ENCODE results near the gene NFS1. TPM values are rescaled to one million over a fixed set of nuclear protein-coding genes. Genes with fewer than 3 reads are reported as not detected.

The NFS1 gene
- polyA plus RNA-seq, 1 of the 3 experiments (the other 2 are of a cell fraction), result 75.6 TPM

GRCh38 chr20:35625584-35626385 lies 73.4 kb downstream of the NFS1 start (continued):
- TF ChIP-seq ZBTB33 (IDR thresholded peaks at IDR 0.05; ENCODE audit: borderline replicate concordance, low read depth), result no peak
- TF ChIP-seq POLR2AphosphoS5 (IDR thresholded peaks at IDR 0.05; ENCODE audit: low read depth, low read length), result no peak

DNA sequence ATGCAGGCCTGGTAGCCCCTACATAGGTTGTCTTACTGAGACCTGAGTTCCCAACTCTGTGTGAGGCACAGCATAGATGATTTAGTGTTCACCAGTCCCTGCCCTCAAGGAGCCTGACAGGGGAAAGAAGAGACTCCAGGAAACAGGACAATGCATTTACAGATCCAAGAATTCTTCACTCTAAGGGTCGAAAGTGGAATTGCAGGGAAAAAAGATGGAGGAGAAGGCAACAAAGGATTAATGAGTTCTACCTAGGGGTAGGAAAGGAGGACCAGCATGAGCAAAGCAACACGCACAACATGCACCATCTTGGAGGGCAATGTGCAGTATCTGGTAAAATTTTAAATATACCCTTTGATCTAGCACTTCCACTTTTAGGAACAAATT lies 77.6 kb downstream of the NFS1 start:
- Histone ChIP-seq H3K9me3 (no peaks in the 10 kb centered on the region), H3K4me2 (no peak overlapping the region), H4K20me1 (ENCODE audit: insufficient read depth) (no peaks in the 10 kb centered on the region), H3K9ac (no peak overlapping the region), H3F3A (replicated peaks; ENCODE audit: insufficient read depth) (peaks cover 50% of the 10 kb centered on the region), H3K27me3 (ENCODE audit: insufficient read depth) (no peaks in the 10 kb centered on the region), H3K36me3 (replicated peaks in 1 of 2; ENCODE audit: control insufficient read depth in 1 of 2, insufficient read depth in 2 of 2, low read length in 1 of 2) (peaks cover 19 to 34% of the 10 kb centered on the region in 2 experiments), H3K27ac (ENCODE audit: low read depth in 2 of 2, low read length in 1 of 2) (no peak overlapping the region), H3K9me2 (no peaks in the 10 kb centered on the region), H3K79me2 (ENCODE audit: insufficient read depth) (peaks cover 14% of the 10 kb centered on the region), H3K4me1 (ENCODE audit: control insufficient read depth in 1 of 2, insufficient read depth in 2 of 2, low read depth in 1 of 2, low read length in 1 of 2) (peaks cover 8 to 11% of the 10 kb centered on the region in 2 experiments; a peak in 1 of 4 replicates), H3K4me3 (ENCODE audit: low read depth in 2 of 2, low read length in 1 of 2) (no peak overlapping the region), H2AFZ (ENCODE audit: low read depth) (no peak overlapping the region)
- ChIA-PET CTCF (interaction anchor here (0.9 to 4.9 kb wide), 9 partner anchors 9 to 371 kb away, joined by 3 to 42 read pairs (median 5); partner anchors contain the start of genes CPNE1 and RBM12), POLR2A (interaction anchor here (6.5 kb wide), 1 partner anchor 43 kb away, joined by 33 read pairs; the partner anchor contains the start of genes CPNE1 and RBM12)
- WGBS (ENCODE audit: low lambda C conversion rate), result 95% methylated on average over 2 of the region's 2 CpGs
- DNase-seq, result no peak
- no peak for TF ChIP-seq CHD2 (IDR thresholded peaks at IDR 0.05; ENCODE audit: low read length, partially characterized antibody)
- TF ChIP-seq, protein P1, sequence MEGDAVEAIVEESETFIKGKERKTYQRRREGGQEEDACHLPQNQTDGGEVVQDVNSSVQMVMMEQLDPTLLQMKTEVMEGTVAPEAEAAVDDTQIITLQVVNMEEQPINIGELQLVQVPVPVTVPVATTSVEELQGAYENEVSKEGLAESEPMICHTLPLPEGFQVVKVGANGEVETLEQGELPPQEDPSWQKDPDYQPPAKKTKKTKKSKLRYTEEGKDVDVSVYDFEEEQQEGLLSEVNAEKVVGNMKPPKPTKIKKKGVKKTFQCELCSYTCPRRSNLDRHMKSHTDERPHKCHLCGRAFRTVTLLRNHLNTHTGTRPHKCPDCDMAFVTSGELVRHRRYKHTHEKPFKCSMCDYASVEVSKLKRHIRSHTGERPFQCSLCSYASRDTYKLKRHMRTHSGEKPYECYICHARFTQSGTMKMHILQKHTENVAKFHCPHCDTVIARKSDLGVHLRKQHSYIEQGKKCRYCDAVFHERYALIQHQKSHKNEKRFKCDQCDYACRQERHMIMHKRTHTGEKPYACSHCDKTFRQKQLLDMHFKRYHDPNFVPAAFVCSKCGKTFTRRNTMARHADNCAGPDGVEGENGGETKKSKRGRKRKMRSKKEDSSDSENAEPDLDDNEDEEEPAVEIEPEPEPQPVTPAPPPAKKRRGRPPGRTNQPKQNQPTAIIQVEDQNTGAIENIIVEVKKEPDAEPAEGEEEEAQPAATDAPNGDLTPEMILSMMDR (IDR thresholded peaks at IDR 0.05), result peak; percentile 19; the same call in 1 of the 2 replicates

GRCh38 chr20:35620818-35621559 lies 78.2 kb downstream of the NFS1 start:
- peaks cover 14% of the 10 kb centered on the region for H3K79me2 ChIP-seq (ENCODE audit: insufficient read depth)
- no peaks in the 10 kb centered on the region for H3K9me2 ChIP-seq
- no peak for DNase-seq
- H4K20me1 ChIP-seq (ENCODE audit: insufficient read depth), result no peaks in the 10 kb centered on the region
- no peak overlapping the region for H3K4me3 ChIP-seq (ENCODE audit: low read depth in 2 of 2, low read length in 1 of 2)
- no peak overlapping the region for H3K4me2 ChIP-seq
- ChIA-PET POLR2A (interaction anchor here (6.5 kb wide), 1 partner anchor 43 kb away, joined by 33 read pairs; the partner anchor contains the start of genes CPNE1 and RBM12), CTCF (interaction anchor here (0.8 to 4.9 kb wide), 16 partner anchors 10 to 499 kb away, joined by 3 to 42 read pairs (median 4); partner anchors contain the start of genes CPNE1 and RBM12)
- H3K4me1 ChIP-seq (ENCODE audit: control insufficient read depth in 1 of 2, insufficient read depth in 2 of 2, low read depth in 1 of 2, low read length in 1 of 2), result peaks cover 8 to 11% of the 10 kb centered on the region in 2 experiments; a peak in 1 of 4 replicates
- no peak overlapping the region for H3K27ac ChIP-seq (ENCODE audit: low read depth in 2 of 2, low read length in 1 of 2)
- no peak overlapping the region for H3K9ac ChIP-seq
- H2AFZ ChIP-seq (ENCODE audit: low read depth), result no peak overlapping the region
- H3K36me3 ChIP-seq (replicated peaks in 1 of 2; ENCODE audit: control insufficient read depth in 1 of 2, insufficient read depth in 2 of 2, low read length in 1 of 2), result peaks cover 14 to 28% of the 10 kb centered on the region in 2 experiments
- no peaks in the 10 kb centered on the region for H3K27me3 ChIP-seq (ENCODE audit: insufficient read depth)
- H3F3A ChIP-seq (replicated peaks; ENCODE audit: insufficient read depth), result peaks cover 51% of the 10 kb centered on the region
- H3K9me3 ChIP-seq, result no peaks in the 10 kb centered on the region
- WGBS (ENCODE audit: low lambda C conversion rate), result 97% methylated on average over 10 of the region's 11 CpGs
- no peak for TF ChIP-seq RCOR1 (IDR thresholded peaks at IDR 0.05; ENCODE audit: low read length)
- TF ChIP-seq NRF1 (IDR thresholded peaks at IDR 0.05; ENCODE audit: low read depth, low read length), result no peak
- TF ChIP-seq, protein P2, sequence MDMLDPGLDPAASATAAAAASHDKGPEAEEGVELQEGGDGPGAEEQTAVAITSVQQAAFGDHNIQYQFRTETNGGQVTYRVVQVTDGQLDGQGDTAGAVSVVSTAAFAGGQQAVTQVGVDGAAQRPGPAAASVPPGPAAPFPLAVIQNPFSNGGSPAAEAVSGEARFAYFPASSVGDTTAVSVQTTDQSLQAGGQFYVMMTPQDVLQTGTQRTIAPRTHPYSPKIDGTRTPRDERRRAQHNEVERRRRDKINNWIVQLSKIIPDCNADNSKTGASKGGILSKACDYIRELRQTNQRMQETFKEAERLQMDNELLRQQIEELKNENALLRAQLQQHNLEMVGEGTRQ (IDR thresholded peaks at IDR 0.05; ENCODE audit: borderline replicate concordance, low read depth, low read length), result no peak
- TF ChIP-seq NFIC (IDR thresholded peaks at IDR 0.05; ENCODE audit: borderline replicate concordance), result no peak
- TF ChIP-seq MEF2A (IDR thresholded peaks at IDR 0.05; ENCODE audit: borderline replicate concordance, low read depth), result no peak
- no peak for TF ChIP-seq ZBTB33 (IDR thresholded peaks at IDR 0.05; ENCODE audit: borderline replicate concordance, low read depth)
- TF ChIP-seq, protein P1 (IDR thresholded peaks at IDR 0.05), result no peak
- TF ChIP-seq TCF12 (IDR thresholded peaks at IDR 0.05), result no peak
- TF ChIP-seq GATA2 (CRISPR knock-in tag; IDR thresholded peaks at IDR 0.05), result no peak
